ENCODE results near the gene CSTPP1.

GRCh38 chr11:46984987-46985386 lies 48.4 kb downstream of the CSTPP1 start:
- TF ChIP-seq CTCF (IDR thresholded peaks at IDR 0.05) (no peak), POLR2A (IDR thresholded peaks at IDR 0.05) (no peak), EP300 (IDR thresholded peaks at IDR 0.05) (no peak)

Data from stomach (tissue), 4 donors.